Measurements from ENCODE around the gene ARV1.

DNA sequence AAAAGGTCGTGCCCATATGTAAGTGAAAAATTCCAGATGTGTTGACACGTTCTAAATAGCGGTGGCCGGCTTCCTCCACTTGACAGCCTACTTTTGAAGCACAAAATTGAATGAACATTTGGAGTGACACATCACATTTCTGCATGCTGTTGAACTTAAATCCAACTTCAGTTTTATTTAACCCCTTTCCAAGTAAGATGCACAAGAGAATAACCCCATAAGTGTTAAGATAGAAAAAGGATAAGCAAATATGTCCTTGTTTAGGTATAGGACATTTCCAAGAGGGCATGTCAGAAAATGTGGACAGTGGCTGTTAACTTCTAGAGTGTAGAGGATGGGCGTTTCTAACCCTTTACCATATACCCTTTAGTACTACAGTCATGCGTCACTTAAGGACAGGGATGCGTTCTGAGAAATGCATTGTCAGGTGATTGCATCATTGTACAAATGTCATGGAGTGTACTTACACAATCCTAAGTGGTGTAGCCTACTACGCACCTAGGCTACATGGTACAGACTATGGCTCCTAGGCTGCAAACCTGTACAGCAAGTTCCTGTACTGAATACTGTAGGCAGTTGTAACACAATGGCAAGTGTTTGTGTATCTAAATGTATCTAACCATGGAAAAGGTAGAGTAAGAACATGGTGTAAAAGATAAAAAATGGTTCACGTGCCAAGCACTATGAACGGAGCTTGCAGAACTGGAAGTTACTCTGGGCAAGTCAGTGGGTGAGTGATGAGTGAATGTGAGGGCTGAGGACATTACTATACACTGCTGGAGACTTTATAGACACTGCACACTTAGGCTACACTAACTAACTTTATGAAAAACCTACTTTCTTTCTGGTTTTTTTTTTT, 70.5 kb downstream of the ARV1 start:
- TF ChIP-seq, protein P1, sequence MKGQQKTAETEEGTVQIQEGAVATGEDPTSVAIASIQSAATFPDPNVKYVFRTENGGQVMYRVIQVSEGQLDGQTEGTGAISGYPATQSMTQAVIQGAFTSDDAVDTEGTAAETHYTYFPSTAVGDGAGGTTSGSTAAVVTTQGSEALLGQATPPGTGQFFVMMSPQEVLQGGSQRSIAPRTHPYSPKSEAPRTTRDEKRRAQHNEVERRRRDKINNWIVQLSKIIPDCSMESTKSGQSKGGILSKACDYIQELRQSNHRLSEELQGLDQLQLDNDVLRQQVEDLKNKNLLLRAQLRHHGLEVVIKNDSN (IDR thresholded peaks at IDR 0.05), result no peak
- TF ChIP-seq RAD21 (IDR thresholded peaks at IDR 0.05; ENCODE audit: low read depth) (no peak), TAF1 (IDR thresholded peaks at IDR 0.05; ENCODE audit: low read depth) (no peak), TEAD4 (IDR thresholded peaks at IDR 0.05) (no peak), TCF12 (IDR thresholded peaks at IDR 0.05; ENCODE audit: low read depth) (no peak), CEBPB (IDR thresholded peaks at IDR 0.05) (no peak), NFIC (IDR thresholded peaks at IDR 0.05) (no peak)
- TF ChIP-seq, protein P2, sequence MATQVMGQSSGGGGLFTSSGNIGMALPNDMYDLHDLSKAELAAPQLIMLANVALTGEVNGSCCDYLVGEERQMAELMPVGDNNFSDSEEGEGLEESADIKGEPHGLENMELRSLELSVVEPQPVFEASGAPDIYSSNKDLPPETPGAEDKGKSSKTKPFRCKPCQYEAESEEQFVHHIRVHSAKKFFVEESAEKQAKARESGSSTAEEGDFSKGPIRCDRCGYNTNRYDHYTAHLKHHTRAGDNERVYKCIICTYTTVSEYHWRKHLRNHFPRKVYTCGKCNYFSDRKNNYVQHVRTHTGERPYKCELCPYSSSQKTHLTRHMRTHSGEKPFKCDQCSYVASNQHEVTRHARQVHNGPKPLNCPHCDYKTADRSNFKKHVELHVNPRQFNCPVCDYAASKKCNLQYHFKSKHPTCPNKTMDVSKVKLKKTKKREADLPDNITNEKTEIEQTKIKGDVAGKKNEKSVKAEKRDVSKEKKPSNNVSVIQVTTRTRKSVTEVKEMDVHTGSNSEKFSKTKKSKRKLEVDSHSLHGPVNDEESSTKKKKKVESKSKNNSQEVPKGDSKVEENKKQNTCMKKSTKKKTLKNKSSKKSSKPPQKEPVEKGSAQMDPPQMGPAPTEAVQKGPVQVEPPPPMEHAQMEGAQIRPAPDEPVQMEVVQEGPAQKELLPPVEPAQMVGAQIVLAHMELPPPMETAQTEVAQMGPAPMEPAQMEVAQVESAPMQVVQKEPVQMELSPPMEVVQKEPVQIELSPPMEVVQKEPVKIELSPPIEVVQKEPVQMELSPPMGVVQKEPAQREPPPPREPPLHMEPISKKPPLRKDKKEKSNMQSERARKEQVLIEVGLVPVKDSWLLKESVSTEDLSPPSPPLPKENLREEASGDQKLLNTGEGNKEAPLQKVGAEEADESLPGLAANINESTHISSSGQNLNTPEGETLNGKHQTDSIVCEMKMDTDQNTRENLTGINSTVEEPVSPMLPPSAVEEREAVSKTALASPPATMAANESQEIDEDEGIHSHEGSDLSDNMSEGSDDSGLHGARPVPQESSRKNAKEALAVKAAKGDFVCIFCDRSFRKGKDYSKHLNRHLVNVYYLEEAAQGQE (IDR thresholded peaks at IDR 0.05; ENCODE audit: low read depth), result no peak
